ENCODE measurements around the gene ASCC3.

GRCh38 chr6:100482698-100483097 is 398.4 kb downstream of the ASCC3 start:
- TF ChIP-seq POLR2A (IDR thresholded peaks at IDR 0.05; ENCODE audit: borderline replicate concordance, extremely low read depth, insufficient read depth, insufficient read length), result no peak
- TF ChIP-seq POLR2AphosphoS5 (IDR thresholded peaks at IDR 0.05; ENCODE audit: low read depth, low read length), result no peak
- no peak for TF ChIP-seq SP1 (IDR thresholded peaks at IDR 0.05; ENCODE audit: low read depth)
- TF ChIP-seq CTCF (IDR thresholded peaks at IDR 0.05 in 2 of 3, conservative IDR thresholded peaks at IDR 0.05 in 1 of 3; ENCODE audit: borderline replicate concordance in 1 of 3, insufficient read depth in 1 of 3, low read depth in 2 of 3, low read length in 2 of 3), result no peak
- no peak for TF ChIP-seq ELF1 (IDR thresholded peaks at IDR 0.05; ENCODE audit: borderline replicate concordance, low read depth)
- TF ChIP-seq MAX (IDR thresholded peaks at IDR 0.05), result no peak

All from HCT116 (cell line).